ENCODE data around the gene CFI.

Gene CFI

DNA sequence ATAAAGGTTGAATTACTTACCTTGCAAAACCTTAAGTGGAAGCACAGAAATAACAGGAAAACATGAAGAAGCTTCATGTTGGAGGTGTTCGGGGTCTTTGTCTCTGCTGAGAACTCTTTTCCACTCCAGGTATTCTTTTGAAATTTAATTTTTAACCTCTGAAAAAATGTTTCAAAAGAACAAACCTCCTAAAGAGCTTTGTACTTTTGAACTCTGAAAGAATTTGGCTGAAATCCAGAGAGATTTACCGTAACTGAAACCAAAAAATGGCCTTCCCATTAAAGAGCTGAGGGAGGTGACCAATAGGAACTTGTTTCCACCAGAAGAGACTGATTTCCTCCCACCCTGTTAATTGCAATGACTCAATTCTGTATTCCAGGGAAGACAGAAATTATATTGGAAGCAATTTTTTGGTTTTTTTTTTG, at the start of gene CFI:
Gene CFI (minus strand): TSS at position 105 of the 425 bp plus-strand sequence. CDS start 28 bp downstream, at position 77.
- DNase-seq = no peak

DNA sequence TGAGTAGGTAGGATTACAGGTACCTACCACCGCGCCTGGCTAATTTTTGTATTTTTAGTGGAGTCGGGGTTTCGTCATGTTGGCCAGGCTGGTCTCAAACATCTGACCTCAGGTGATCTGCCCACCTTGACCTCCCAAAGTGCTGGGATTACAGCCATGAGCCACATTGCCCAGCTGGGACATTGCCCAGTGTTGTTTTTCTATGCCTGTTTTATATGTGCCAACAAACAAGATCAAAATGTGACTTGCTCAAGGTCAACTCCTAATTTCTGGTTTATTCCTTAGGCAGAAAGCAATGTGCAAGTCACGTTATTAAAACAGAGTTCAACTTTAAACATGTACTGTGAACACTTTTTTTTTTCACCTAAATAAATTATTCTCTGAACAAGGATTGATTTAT, 48.8 kb upstream of the CFI start:
- DNase-seq = no peak

DNA sequence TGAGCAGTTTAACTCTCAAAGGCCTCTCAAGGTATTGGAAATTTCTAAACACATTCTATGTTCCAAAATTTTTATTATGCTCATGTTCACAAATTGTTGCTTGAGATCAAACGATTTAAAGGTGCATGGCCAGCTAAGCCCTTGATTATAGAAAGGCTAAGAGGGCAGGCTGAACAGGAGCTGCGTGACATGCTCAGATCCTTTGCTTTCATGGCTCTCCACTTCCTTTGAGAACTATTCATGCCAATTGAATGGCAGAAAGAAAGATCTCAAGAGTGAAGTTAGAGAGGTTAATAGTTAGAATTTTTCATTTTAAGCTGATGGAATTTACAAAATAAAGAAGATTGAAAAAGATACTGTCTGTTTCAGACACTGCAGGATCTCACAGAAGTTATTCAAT, 46.7 kb upstream of the CFI start:
- DNase-seq = no peak

DNA sequence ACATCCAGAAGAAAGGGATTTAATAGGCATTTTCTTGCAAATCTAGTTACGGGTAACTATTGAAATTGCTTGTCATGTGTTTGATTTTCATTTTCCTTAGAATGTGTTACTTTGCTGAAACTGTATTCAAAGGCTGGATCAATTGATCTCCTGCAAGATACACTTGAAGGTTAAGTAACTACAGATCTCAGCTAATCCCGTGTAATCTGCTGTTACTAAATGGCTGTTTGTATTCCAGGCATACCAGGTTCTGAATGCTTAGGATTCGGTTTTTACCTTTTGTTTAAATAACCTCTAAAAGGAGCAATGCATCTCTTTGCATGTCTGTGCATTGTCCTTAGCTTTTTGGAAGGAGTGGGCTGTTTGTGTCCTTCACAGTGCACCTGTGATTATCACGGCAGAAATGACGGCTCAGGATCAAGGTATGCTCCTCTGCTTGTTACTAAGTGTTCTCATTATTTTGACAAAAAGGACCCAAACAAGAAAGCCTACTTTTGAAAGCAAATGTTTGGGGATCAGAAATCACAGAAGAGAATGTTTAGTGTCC, 46.2 kb upstream of the CFI start, which contains the start of gene LRIT3:
Gene LRIT3 (plus strand): TSS at position 212 of the 547 bp plus-strand sequence. CDS start 95 bp downstream, at position 307.
- no peak for DNase-seq

DNA sequence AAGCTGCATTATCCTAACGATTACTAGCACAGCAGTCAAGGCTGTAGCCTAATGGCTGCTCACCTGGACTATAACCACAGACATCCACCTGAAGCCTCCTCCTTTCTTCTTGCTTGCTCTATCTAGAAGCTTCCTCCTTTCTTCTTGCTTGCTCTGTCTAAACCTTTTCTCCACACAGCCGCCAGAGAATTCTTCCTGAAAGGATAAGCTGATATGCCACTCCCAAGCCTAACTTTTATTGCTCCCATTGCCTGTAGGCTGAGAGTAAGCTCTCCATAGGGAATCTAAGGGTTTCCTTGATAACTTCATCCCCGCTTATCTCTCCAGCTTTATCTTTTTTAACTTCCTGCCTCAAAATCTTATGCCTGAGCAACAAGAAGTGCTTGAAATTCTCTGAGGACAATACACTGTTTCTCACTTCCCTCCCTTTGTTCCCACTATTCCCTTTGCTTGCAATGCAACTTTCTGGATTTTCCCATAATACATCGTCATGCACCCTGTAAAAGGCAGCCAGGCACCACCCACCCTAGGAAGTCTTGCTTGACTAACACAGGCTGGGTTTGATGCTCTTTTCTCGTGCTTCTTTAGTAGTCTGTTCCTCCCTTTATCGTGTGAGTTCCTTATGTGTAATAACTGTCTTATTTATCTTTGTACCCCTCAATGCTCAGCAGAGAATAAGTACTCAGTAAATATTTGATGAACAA, 44.7 kb upstream of the CFI start:
- no peak for DNase-seq

DNA sequence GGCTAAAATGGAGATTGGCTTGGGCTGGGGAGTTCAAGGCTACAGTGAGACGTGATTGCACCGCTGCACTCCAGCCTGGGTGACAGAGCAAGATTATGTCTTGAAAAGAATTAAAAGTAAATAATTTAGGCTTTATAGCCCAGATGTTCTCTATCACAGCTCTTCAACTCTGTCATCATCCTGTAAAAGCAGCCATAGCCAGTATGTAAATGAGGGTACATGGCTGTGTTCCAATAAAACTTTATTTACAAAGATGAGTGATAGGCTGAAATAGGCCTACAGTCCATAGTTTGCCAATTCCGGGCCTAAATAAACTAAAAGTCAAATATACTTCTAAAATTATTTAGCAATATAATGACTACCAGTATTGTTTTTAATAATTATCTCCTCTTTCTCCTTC, 35.2 kb upstream of the CFI start:
- no peak for DNase-seq

DNA sequence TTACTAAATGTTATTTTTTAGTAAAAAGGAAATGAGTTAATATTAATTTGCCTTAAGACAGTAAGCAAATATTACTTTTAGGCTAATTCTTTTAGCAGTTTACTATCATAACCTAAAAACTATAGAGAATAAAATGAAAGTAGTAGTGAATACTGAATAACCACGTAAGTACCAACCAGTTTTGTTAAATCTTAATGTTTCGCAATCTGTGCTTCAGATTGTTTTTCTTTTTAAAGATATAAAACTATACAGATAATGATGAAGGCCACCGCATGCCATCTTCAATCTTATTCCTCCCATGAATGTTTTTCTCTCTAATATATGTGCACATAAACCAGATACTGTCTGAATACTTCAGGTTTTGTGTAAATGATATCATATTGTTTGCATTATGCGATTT, 32.0 kb upstream of the CFI start:
- DNase-seq = no peak

DNA sequence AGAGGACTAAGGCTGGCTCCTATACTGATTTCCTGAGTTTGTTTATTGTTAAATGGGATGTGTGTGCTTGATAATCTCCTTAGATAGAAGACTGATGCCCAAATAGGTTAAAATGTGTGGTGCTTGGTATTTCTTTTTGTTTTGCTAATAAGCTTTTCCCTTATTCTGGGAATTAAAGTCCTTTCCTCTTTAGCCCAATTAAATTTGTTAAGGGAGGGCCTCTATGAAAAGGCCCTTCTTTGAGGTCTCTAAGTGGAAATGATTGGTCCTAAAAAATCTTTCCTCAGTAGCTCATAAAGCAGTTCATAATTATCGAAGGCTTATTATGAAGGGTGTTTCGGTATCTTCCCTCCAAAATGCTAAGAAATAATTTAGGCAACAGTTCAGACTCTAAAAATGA, 25.9 kb upstream of the CFI start, which contains the start of gene RRH:
Gene RRH (plus strand): TSS at position 301 of the 400 bp plus-strand sequence. CDS start 56 bp downstream, at position 357.
- DNase-seq = no peak

DNA sequence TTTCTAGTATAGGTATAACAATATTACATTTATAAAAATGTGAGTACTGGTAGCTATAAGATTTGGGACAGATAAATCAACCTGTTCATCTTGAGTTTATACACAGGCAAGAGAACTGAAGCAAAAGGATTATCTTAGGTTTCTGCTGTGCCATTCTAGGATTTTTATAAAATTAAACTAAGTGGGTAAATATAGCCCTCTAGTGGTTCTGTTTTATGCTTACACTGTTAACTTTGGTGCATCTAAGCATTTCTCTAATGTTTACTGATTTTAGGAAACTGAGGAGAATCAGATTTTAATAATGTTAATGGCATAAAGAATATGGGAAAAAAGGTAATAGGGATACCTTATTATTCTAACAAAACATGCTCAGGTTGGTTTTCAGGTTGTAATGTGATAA, 24.9 kb upstream of the CFI start:
- DNase-seq = no peak

DNA sequence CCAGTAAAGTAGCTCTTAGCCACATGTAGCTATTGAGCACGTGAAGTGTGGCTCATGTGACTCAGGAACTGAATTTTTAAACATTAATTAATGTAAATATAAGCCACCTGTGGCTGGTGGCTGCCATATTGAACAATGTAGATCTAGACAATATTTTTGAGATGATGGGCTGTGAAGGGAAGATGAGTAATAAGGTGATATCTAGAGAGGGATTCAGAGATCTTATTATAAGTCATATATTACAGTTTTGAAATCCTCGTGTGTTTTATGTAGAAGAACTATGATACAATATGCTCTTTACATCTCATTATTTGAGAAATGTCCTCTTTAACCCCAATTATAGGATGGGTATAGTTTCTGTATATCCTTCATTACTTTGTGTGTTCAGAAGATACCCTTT, 19.4 kb upstream of the CFI start:
- DNase-seq = peak; percentile 56

DNA sequence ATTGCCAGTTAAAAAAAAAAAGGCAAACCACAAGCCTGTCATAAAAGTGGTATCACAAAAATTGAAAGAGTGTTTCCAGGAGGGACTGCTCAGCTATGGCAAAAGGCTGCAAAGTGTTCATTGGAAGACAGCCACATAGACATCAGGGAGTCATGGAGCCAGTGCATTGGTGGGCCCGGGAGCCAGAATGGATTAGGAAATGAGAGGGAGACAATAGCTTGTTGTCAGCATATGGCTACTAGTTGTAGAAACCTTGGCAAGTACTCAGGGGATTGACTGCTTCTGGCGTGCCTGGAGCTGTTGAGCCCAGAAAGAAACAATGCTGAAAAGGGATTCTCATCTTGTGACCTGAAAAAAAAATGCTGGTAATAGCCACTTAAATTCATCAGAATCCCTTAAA, 18.8 kb upstream of the CFI start:
- no peak for DNase-seq

DNA sequence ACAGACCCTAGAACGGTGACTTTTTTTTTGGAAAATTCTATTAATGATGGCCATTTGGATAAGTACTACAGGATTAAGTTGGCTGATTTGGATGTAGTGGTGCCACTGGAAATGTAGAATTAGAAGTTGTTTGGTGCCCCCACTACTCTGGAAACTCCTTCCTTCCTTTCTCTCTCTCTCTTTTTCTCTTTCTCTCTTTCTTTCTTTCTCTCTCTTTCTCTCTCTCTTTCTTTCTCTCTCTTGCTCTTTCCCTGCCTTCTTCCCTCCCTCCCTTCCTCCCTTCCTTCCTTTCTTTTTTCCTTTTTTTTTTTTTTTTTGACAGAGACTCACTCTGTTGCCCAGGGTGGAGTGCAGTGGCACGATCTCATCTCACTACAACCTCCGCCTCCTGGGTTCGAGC, 16.5 kb upstream of the CFI start:
- DNase-seq = no peak

DNA sequence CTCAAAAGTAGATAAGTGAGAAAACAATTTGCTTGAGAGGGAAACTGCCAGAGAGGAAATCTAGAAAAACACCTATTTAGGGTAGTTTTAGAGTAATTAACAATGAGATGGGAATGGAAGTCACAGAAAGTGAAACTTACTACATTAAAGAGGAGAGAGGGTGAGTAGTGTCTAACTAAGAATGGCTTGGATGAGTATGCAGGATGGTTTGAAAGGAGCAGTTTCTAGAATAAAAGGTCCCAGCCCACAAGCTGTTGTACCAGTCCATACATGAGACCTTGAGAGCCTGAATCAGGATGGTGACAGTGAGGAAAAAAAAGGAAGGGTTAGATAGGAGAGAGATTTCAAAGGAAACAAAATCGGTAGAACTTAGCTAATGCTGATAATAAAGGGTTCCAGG, 15.1 kb upstream of the CFI start:
- peak; percentile 43 for DNase-seq

DNA sequence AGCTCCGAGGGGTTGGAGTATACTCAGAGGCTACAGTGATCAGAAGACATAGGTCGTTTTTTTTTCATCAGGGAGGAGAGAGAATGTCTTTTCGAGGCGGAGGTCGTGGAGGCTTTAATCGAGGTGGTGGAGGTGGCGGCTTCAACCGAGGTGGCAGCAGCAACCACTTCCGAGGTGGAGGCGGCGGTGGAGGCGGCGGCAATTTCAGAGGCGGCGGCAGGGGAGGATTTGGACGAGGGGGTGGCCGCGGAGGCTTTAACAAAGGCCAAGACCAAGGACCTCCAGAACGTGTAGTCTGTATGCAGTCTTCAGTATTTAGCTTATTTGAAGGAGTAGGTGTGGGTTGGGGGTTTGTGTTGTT, 14.3 kb upstream of the CFI start:
- peak; percentile 37 for DNase-seq

DNA sequence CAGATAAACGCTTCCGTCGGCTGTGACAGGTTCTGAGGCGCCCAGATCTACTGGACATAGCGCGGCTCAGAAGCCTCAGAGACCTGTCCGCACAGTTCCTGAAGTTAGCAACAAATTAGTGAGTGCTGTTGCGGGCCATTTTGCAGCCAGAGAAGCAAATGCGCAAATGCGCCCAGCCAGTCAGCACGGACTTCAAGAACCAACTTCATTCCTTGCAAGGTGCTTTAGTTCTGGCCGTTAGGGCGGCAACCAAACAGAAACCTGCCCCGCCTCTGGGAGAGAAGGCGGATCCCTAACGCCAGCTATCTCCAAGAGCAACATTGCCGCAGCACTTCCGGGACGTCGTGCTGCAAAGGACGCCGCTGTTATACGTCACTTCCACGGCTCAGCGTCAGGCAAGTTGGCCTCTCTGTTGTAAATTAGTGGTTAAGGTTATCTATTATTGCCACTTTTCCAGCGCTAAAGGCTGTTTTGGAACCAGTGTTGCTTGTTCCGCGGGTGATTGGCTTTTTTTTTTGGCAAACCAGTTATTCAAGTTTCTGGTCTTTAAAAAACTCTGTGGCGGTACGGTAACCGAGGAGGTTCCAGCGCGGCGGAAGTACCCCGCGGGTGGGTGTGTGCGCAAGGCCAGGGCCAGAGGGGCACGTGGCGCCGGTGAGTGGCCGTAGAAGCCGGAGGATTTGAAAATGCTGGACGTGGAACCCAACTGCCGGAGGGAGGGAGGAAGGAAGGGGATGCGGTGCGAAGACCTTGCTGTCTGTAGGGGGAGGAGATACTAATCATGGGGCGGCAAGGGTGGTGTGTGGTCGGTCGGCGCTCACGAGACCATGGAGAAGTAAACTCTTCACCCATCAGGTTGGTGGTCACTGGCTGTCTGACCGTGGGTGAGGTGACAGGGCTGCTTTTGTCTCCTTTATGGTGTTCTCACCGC, 13.6 kb upstream of the CFI start, which contains the start of gene GAR1:
Gene GAR1 (plus strand): TSS at position 612 of the 931 bp plus-strand sequence. CDS start 403 bp downstream, outside the sequence.
- peak; percentile 95 for DNase-seq

DNA sequence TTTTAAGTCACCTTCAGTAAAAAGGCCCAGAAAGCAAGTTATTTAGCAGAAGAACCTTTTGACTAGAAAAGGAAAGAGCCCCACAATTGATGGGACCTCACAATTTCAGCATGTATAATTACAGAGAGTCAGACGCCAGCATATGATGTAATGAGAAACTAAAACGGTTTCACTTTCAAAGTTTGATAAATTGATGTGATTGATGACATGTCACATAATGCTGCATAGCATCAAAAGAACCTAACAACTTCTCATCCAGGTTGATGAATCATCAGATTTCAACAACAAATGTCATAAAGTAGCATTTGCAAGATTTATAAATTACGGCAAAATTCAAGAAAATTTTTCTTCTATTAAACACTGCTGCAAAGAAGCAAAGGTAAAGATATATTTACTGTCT, 9.9 kb upstream of the CFI start:
- no peak for DNase-seq

DNA sequence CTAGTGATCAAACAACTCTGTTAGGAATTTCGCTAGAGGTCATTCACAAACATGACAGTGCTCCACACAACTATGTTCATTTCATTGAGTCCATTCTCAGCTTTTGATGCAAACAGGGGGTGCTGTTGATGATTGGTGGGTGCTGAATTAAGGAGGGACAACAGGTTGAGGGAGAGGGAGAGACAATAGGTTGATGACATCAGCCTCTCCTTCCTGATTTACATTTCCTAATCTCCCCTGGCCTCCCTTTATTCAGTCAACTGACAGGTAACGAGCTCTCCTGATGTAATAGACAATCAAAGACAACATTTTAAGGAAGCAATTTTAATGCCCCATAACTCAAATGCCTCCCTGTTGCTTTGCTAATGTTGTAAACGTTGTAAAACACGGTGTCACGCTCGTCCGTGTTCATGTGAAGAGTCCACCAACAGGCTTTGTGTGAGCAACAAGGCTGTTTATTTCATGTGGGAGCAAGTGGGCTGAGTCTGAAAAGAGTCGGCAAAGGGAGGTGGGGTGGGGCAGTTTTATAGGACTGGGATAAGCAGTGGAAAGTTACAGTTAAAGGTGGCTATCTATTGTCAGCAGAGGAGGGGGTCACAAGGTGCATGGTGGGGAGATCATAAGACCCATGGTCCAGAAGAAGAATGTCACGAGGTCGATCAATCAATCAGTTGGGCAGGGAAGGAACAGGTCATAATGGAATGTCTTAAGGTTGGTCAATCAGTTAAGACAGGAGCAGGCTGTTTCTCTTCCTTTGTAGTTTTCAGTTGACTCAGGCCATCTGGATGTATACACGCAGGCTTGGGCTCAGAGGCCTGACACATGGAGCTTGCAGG, 9.0 kb upstream of the CFI start:
- no peak for DNase-seq

DNA sequence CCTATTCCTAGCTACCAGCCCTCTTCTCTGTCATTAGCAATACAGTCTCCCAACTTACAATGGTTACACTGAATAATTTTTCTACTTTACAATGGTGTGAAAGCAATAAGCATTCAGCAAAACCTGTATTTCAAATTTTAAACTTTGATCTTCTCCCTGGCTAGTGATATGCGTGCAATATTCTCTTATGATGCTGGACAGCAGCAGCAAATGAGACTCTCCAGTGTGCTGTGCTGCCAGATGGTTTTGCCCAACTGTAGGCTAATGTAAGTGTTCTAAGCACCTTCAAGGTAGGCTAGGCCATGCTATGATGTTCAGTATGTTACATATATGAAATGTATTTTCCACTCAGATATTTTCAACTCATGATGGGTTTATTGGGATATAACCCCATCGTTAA, 7.9 kb upstream of the CFI start:
- DNase-seq = no peak

DNA sequence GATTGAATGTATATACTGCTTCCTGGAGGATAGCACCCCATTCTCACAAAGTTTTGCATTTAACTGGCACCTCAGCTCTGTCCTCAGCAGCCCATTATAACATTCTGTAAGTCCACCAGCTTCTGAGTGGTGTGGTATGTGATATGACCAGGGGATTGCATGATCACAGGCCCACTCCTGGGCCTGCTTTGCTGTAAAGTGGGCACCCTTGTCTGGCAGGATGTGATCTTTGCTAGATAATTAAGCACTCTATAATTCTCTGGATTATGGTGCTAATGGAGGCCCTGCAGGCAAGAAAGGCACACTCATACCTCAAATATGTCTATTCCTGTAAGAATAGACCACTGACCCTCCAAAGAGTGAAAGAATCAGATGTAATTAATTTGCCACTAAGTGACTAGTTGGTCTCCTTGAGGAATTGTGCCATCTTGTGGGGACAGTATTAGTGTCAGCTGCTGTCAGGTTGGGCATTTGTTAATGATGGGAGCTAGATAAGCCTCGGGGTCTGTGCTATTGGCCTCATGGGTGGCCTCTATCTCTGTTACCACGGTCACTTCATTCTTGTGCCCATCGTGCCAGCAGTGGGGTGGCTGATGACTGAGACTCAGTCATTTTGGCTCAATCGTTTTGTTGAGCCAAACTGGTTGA, 2.2 kb upstream of the CFI start:
- DNase-seq = peak; percentile 35

DNA sequence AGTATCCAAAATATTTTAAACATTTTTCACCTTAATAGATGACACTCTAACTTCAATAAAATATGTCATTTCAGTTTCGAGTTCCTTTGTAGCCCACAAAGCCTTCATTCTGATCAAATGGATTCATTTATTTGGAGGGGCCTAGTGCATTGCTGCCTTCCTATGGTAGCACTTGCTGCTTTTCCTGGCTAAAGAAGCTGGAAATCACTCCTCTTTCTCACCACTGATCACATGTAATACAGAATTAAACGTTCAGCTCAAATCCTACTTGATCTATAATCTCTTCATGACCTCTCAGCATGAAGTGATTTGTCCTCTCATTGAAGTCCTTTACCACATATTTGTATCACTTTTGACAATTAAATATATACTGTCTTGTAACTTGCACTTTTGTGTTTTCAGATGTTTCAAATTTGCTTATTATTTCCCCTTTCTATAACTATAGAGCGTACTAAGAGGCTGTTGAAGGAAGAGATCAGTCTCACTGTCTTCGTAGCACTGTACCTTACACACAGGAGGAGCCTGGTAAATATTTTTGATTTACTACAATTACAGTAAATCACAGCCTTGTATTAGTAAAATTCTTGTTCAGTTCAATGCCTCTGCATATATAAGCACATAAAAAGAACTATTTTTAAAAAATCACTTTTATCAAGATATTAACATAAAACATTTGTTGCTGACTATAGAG, 555 bp downstream of the CFI start:
- DNase-seq = no peak

DNA sequence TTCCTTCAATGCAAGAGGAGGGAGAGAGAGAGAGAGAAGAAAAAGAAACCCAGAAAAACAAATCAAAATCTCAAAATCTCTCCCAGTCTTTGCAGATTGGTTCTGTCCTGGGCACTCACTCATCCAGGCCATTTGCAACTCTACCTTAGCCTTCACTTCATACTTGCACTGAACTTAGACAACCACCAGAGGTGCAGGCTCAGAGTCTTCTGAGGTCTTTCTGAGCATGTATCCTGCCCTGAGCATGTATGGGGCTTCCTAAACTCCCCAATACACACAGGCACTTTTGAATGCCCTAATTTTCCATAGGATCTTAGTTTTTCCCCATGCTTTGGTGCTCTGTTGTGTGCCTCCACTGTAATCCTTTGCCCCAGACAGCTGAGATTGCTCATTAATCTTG, 2.9 kb downstream of the CFI start:
- no peak for DNase-seq

DNA sequence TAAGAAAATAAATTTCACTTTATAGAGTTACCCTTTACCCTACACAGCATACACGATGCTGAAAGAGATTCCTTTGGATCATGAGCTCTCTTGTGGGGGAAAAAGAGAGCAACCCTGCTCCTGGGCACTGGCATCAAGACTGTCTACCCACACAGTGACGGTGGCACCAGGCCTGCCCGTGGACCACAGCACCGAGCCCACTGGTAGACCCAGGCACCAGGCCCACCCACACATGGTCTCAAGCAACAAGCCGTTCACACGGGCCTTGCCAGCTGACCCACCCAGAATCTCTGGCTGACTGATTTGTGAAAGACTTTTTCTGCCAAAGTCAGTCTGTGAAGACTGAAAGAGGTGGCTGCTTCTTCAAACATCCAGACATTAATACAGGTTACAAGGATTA, 6.7 kb downstream of the CFI start:
- no peak for DNase-seq

All from activated CD4-positive, alpha-beta T cell treated with anti-CD3 and anti-CD28 coated beads, Interleukin-2, amount 50 U/mL, for 16 hours (primary cell).